Psoas muscle (tissue), 8 donors: Measurements from ENCODE around the gene VPS35L. TPM values are rescaled to one million over a fixed set of nuclear protein-coding genes. Genes with fewer than 3 reads are reported as not detected.
"Not testable (repeated sequence)": the region's sequence is repeated elsewhere in the genome, so short reads cannot be mapped to it uniquely, and the experiment has no call there.

ENCODE experiments used
- ATAC-seq, 4 donors: fragments of 200-7000 bp; cut with Tn5 transposase; one replicate each; pipeline ENCODE4 v1.9.1; 2020; ENCODE audit warnings: moderate library complexity in 3 of 4, mild to moderate bottlenecking in 2 of 4
- DNase-seq, 2 donors: peaks; one replicate each; pipeline ENCODE4 v3.0.0-alpha.2; 2020
- H3K27ac ChIP-seq: fragments of 200-600 bp; one replicate; pipeline ENCODE4 v1.8.0; 2022
- H3K27me3 ChIP-seq, 3 donors: fragments of 200-600 bp in 1 of 3; one replicate each; pipeline versions ENCODE4 v1.6.1 to v1.8.0; 2013 to 2022; ENCODE audit warnings: low read length in 2 of 3, mild to moderate bottlenecking in 2 of 3, moderate library complexity in 1 of 3; ENCODE audit not compliant: insufficient read depth in 3 of 3
- H3K36me3 ChIP-seq, 2 donors: fragments of 200-600 bp in 1 of 2; one replicate each; pipeline versions ENCODE4 v1.6.1 to v1.8.0; 2013 to 2022; ENCODE audit warnings: low read depth in 1 of 2, mild to moderate bottlenecking in 1 of 2, moderate library complexity in 1 of 2; ENCODE audit not compliant: insufficient read depth in 1 of 2
- H3K4me1 ChIP-seq: fragments of 200-600 bp; one replicate; pipeline ENCODE4 v1.8.0; 2022
- H3K4me3 ChIP-seq: fragments of 200-600 bp; one replicate; pipeline ENCODE4 v1.8.0; 2022; ENCODE audit warnings: mild to moderate bottlenecking
- H3K9me3 ChIP-seq: fragments of 200-600 bp; one replicate; pipeline ENCODE4 v1.8.0; 2022
- WGBS, 3 donors: extraction: QIAGEN DNeasy Blood & Tissue Kit; methylation state at CpG; one replicate each; pipeline versions ENCODE4 v1.1.6 to v1.1.7; 2013; 5-methylcytosine and 5-hydroxymethylcytosine counted together
- intact Hi-C, 2 donors: fragments of 100-400 bp; cut with DNase I; formaldehyde crosslinking; loops; one replicate each; pipeline versions ENCODE4 v1.11.0 to v1.14.2; 2022
- polyA plus RNA-seq, 3 donors: library from polyadenylated mRNA; stranded (reverse); fragments of 200-250 nt; gene quantifications; one replicate each; pipeline ENCODE4 v1.2.3, GENCODE V29; 2013
- total RNA-seq, 4 donors: library from RNA; stranded (reverse); fragmentation: NEBNext Ultra II Directional in 2 of 4; extraction: Animal tissue kit (Norgen Biotek cat#: 25700) in 2 of 4; gene quantifications; one replicate each; pipeline versions ENCODE4 v1.2.1 to v1.2.4, GENCODE V29; 2021 to 2023
- TF ChIP-seq, protein P1 (sequence below): fragments of 200-600 bp; IDR thresholded peaks from one replicate; pipeline ENCODE4 v1.8.0; 2022; ENCODE audit warnings: antibody characterized with exemption
- donor health status: healthy with polysubstance abuse.
- donor health status: DM: no; HTN: no; CAD: no; lungs with moderate emphysema.
- donor health status: Bipolar disorder and iron deficiency.
- donor health status: healthy.
- donor health status: DM: yes; HTN: yes; CAD: no.
- donor health status: DM: no; HTN: no; CAD: no.
- donor health status: DM: no; HTN: no; CAD: no.
- donor health status: DM: yes; HTN: yes; CAD: no.

Gene VPS35L
- total and polyA plus RNA-seq, 7 donors: 12.6 to 34.6 (median 27.8) TPM

DNA sequence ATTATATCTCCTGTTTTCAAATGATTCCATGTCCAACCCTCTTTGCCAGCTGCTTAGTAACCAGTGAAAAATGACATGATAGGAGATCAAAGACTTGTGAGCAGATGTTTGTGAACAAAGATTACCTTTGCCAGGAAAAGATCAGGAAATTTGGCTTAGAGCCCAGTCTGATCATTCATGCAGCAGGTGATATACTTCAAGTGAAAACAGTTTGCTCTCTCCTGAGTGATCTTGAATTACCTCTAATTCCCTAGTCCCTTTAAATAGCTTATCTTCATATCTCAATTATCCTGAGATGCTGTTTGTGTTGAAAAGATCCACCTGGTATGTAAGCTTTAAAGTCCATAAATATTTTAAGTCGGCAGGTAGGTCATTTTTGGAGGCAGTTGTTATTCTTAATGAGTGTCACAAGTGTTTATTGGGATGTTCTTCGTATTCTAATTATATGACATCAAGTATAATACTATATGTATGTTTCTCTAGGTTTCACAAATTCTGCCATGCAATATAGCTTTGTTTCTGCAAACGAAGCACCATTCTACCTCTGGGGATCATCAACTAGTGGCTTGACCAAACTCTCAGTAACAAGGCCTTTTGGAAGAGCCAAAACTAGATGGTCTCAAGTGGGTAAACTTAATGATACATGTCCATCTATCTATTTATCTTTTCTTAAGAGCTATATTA, 13.2 kb upstream of the VPS35L start:
- WGBS, 3 donors: 85 to 89% (median 86%) methylated on average over 3 of the region's 3 CpGs
- no peak overlapping the region for H3K4me3 ChIP-seq
- no peak overlapping the region for H3K27ac ChIP-seq
- H3K4me1 ChIP-seq: no peaks in the 10 kb centered on the region
- DNase-seq (no peak), ATAC-seq (no peak)
- no peaks in the 10 kb centered on the region for H3K9me3 ChIP-seq
- TF ChIP-seq, protein P1, sequence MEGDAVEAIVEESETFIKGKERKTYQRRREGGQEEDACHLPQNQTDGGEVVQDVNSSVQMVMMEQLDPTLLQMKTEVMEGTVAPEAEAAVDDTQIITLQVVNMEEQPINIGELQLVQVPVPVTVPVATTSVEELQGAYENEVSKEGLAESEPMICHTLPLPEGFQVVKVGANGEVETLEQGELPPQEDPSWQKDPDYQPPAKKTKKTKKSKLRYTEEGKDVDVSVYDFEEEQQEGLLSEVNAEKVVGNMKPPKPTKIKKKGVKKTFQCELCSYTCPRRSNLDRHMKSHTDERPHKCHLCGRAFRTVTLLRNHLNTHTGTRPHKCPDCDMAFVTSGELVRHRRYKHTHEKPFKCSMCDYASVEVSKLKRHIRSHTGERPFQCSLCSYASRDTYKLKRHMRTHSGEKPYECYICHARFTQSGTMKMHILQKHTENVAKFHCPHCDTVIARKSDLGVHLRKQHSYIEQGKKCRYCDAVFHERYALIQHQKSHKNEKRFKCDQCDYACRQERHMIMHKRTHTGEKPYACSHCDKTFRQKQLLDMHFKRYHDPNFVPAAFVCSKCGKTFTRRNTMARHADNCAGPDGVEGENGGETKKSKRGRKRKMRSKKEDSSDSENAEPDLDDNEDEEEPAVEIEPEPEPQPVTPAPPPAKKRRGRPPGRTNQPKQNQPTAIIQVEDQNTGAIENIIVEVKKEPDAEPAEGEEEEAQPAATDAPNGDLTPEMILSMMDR: no peak
- no peaks in the 10 kb centered on the region for H3K27me3 ChIP-seq
- peaks cover 0 to 72% of the 10 kb centered on the region in 2 donors for H3K36me3 ChIP-seq
- intact Hi-C loops: no loop called here

GRCh38 chr16:19543278-19543996, 12.1 kb upstream of the VPS35L start:
- H3K27ac ChIP-seq, H3K4me3 ChIP-seq, ATAC-seq, H3K9me3 ChIP-seq, DNase-seq, H3K27me3 ChIP-seq, intact Hi-C loops, H3K4me1 ChIP-seq: not testable (repeated sequence)
- H3K36me3 ChIP-seq: peaks cover 0 to 78% of the 10 kb centered on the region in 2 donors
- WGBS, 3 donors: 88 to 93% (median 92%) methylated on average over 10 of the region's 10 CpGs

- 97 to 99% (median 97%) methylated on average over 3 of the region's 3 CpGs for WGBS, 3 donors
- Histone ChIP-seq H3K4me3 (no peak overlapping the region), H3K9me3 (no peaks in the 10 kb centered on the region), H3K27me3 (no peaks in the 10 kb centered on the region), H3K27ac (no peak overlapping the region), H3K4me1 (no peaks in the 10 kb centered on the region), H3K36me3 (peaks cover 0 to 88% of the 10 kb centered on the region in 2 donors)
- intact Hi-C loops: loop anchor here in 1 of 2 donors (2.0 kb wide), 1 partner anchor 19 kb away; no protein-coding TSS in a partner anchor
- ATAC-seq: no peak
- TF ChIP-seq, protein P1: no peak
- DNase-seq: no peak
These were observed 7.4 kb upstream of the VPS35L start for GRCh38 chr16:19548144-19548543.

GRCh38 chr16:19549673-19550072, 5.8 kb upstream of the VPS35L start:
- no peak for DNase-seq
- intact Hi-C loops: loop anchor here in 1 of 2 donors (2.0 kb wide), 1 partner anchor 21 kb away; no protein-coding TSS in a partner anchor
- H3K36me3 ChIP-seq: peaks cover 0 to 72% of the 10 kb centered on the region in 2 donors

More at GRCh38 chr16:19549673-19550072, 5.8 kb upstream of the VPS35L start:
- no peaks in the 10 kb centered on the region for H3K4me1 ChIP-seq
- H3K9me3 ChIP-seq: no peaks in the 10 kb centered on the region
- ATAC-seq: no peak
- no peak overlapping the region for H3K4me3 ChIP-seq
- no peaks in the 10 kb centered on the region for H3K27me3 ChIP-seq
- H3K27ac ChIP-seq: no peak overlapping the region
- TF ChIP-seq, protein P1: no peak
